ENCODE data around the gene MCM3.

DNA sequence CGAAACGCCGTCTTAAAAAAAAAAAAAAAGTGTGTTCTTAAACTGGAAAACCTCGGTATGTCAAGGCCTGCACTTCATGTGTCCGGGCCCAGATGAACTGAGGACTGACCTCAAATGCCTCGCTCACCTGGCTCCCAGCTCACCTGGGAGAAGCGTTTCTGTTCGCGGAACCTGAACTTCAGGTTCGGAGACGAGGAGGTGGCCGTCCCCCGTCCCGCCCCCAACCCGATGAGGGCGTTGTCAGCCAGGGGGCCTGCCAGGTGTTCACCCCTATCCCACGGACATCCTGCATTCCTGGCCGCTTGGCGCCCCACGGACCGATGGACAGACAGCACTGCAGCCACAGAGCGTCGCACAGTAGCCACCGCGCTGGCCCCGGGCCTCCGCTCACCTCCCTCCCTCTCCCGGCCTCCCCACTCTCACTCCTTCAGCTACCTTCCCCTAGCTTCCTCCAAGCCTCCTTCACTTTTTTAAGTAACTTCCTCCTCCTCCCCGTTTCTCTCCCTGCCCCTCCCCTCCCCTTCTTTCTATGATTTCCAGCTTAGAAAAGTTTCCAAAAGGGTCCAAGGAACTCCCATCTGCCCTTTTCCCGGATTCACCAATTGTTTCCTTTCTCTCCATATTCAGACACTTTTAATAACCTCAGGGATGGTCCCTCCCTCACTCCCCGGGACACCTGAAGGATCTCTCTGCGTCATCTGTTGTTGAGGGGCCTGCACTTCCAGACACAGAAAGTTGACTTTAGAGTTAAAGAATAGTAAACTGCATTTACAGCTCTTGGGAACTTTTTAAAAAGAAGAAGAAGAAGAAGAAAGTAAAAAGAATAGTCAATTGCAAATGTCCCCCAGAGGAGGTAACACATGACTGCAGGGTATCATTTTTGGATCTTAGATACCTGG lies 22.7 kb upstream of the MCM3 start:
- TF ChIP-seq CTCF (optimal IDR thresholded peaks at IDR 0.05 in 1 of 3, IDR thresholded peaks at IDR 0.05 in 1 of 3, conservative IDR thresholded peaks at IDR 0.05 in 1 of 3; ENCODE audit: extremely low read depth in 1 of 3, insufficient read depth in 2 of 3, low read length in 3 of 3): no peak
- TF ChIP-seq EZH2 (IDR thresholded peaks at IDR 0.05; ENCODE audit: low read length): no peak
